Esophagus squamous epithelium (tissue), 5 donors: ENCODE measurements around the gene RGS10. TPM values are rescaled to one million over a fixed set of nuclear protein-coding genes. Genes with fewer than 3 reads are reported as not detected.
"Not testable (repeated sequence)": the region's sequence is repeated elsewhere in the genome, so short reads cannot be mapped to it uniquely, and the experiment has no call there.

Experiments
- DNase-seq: peaks from one replicate; lab custom pipeline; 2025; lab: John Stamatoyannopoulos, UW
- H3K27ac ChIP-seq, 4 donors: fragments of 200-600 bp; sonication (generic); one replicate each; pipeline ENCODE4 v1.5.1; 2016 to 2019; ENCODE audit warnings: mild to moderate bottlenecking in 1 of 4
- H3K27me3 ChIP-seq, 4 donors: fragments of 200-600 bp; sonication (generic); 1 replicate in 3 of 4; 2 replicates in 1 of 4; pipeline versions ENCODE4 v1.5.1 to v1.6.0; 2017 to 2021; ENCODE audit warnings: antibody characterized with exemption in 1 of 4
- H3K36me3 ChIP-seq, 3 donors: fragments of 200-600 bp; sonication (generic); one replicate each; pipeline ENCODE4 v1.5.1; 2016 to 2019
- H3K4me1 ChIP-seq, 3 donors: fragments of 200-600 bp; sonication (generic); one replicate each; pipeline ENCODE4 v1.5.1; 2017 to 2019
- H3K4me3 ChIP-seq, 4 donors: fragments of 200-600 bp; sonication (generic); 1 replicate in 3 of 4; 2 replicates in 1 of 4; pipeline ENCODE4 v1.5.1; 2016 to 2019; ENCODE audit warnings: mild to moderate bottlenecking in 2 of 4, moderate library complexity in 1 of 4
- H3K9me3 ChIP-seq, 3 donors: fragments of 200-600 bp; sonication (generic); one replicate each; pipeline ENCODE4 v1.5.1; 2016 to 2019
- CTCF ChIP-seq, 6 experiments: fragments of 450-650 bp in 4 of 6; fragments of 200-600 bp in 2 of 6; sonication (generic) in 2 of 6; IDR thresholded peaks; one replicate each; pipeline ENCODE4 v1.5.1; 2016 to 2019; ENCODE audit warnings: antibody characterized with exemption in 6 of 6, mild to moderate bottlenecking in 4 of 6, moderate library complexity in 4 of 6
- POLR2A ChIP-seq, 4 donors: fragments of 450-650 bp; IDR thresholded peaks; one replicate each; pipeline ENCODE4 v1.6.1; 2017; ENCODE audit warnings: antibody characterized with exemption in 4 of 4, mild to moderate bottlenecking in 4 of 4, moderate library complexity in 3 of 4
- WGBS, 2 donors: methylation state at CpG; one replicate each; pipeline ENCODE4 v1.1.5; 2018; 5-methylcytosine and 5-hydroxymethylcytosine counted together
- intact Hi-C: fragments of 100-400 bp; cut with DNase I; formaldehyde crosslinking; loops from one replicate; pipeline ENCODE4 v1.15.0; 2022
- total RNA-seq, 4 donors: library from RNA; depleted of rRNA; stranded (reverse); fragments of >200 nt; gene quantifications; one replicate each; pipeline ENCODE4 v1.1.0, GENCODE V29; 2016
- donor health status: DM: yes; HTN: yes; CAD: no.

RGS10 gene
- total RNA-seq, 4 donors from 2014 or later: 25.5 to 55.8 (median 43.9) TPM

GRCh38 chr10:119466076-119466475, 76.4 kb downstream of the RGS10 start:
- no peak for DNase-seq
- WGBS, 2 donors: 62 to 67% methylated on average over 2 to 8 of the region's 10 CpGs
- Histone ChIP-seq H3K4me1 (peaks cover 0 to 43% (median 2%) of the 10 kb centered on the region in 3 donors), H3K27ac (peak overlapping the region in 1 of 4 donors; percentile 53), H3K9me3 (no peaks in the 10 kb centered on the region), H3K36me3 (no peaks in the 10 kb centered on the region), H3K4me3 (no peak overlapping the region), H3K27me3 (no peaks in the 10 kb centered on the region)
- intact Hi-C loops: no loop called here
- TF ChIP-seq CTCF (IDR thresholded peaks at IDR 0.05): no peak
- TF ChIP-seq POLR2A (IDR thresholded peaks at IDR 0.05): no peak

GRCh38 chr10:119465085-119465484, 77.4 kb downstream of the RGS10 start:
- 72 to 79% methylated on average over 4 of the region's 4 CpGs for WGBS, 2 donors
- intact Hi-C loops: no loop called here
- no peaks in the 10 kb centered on the region for H3K27me3 ChIP-seq
- H3K4me1 ChIP-seq: peaks cover 0 to 52% (median 11%) of the 10 kb centered on the region in 3 donors
- H3K27ac ChIP-seq: no peak overlapping the region
- H3K36me3 ChIP-seq: no peaks in the 10 kb centered on the region
- H3K9me3 ChIP-seq: no peaks in the 10 kb centered on the region
- TF ChIP-seq CTCF (IDR thresholded peaks at IDR 0.05): no peak
- no peak for DNase-seq
- no peak overlapping the region for H3K4me3 ChIP-seq

GRCh38 chr10:119463195-119463594, 79.3 kb downstream of the RGS10 start:
- H3K9me3 ChIP-seq, H3K36me3 ChIP-seq, intact Hi-C loops, DNase-seq, H3K4me3 ChIP-seq, H3K27me3 ChIP-seq: not testable (repeated sequence)
- Histone ChIP-seq H3K4me1 (peaks cover 0 to 52% (median 11%) of the 10 kb centered on the region in 3 donors), H3K27ac (peak overlapping the region in 3 of 4 donors; percentile 75 to 89 (median 78))
- 70 to 90% methylated on average over 2 of the region's 2 CpGs for WGBS, 2 donors

- DNase-seq: no peak
- H3K27ac ChIP-seq: peak overlapping the region in 3 of 4 donors; percentile 75 to 89 (median 78)
- TF ChIP-seq CTCF (IDR thresholded peaks at IDR 0.05) (no peak), POLR2A (IDR thresholded peaks at IDR 0.05) (no peak)
- no peaks in the 10 kb centered on the region for H3K27me3 ChIP-seq
- WGBS, 2 donors: 91 to 97% methylated on average over 4 of the region's 4 CpGs
- H3K4me3 ChIP-seq: no peak overlapping the region
- peaks cover 0 to 7% (median 0%) of the 10 kb centered on the region in 3 donors for H3K36me3 ChIP-seq
- peaks cover 0 to 52% (median 11%) of the 10 kb centered on the region in 3 donors for H3K4me1 ChIP-seq
- H3K9me3 ChIP-seq: no peaks in the 10 kb centered on the region
- intact Hi-C loops: no loop called here
Measured at GRCh38 chr10:119462773-119463172, 79.7 kb downstream of the RGS10 start.

GRCh38 chr10:119461923-119462322, 80.6 kb downstream of the RGS10 start:
- H3K27ac ChIP-seq: peak overlapping the region; percentile 31 to 89 (median 78)
- H3K36me3 ChIP-seq: peaks cover 0 to 7% (median 0%) of the 10 kb centered on the region in 3 donors
- H3K27me3 ChIP-seq: no peaks in the 10 kb centered on the region
- no peak for TF ChIP-seq POLR2A (IDR thresholded peaks at IDR 0.05)
- TF ChIP-seq CTCF (IDR thresholded peaks at IDR 0.05): no peak
- DNase-seq: no peak
- WGBS, 2 donors: 54 to 60% methylated on average over 1 to 2 of the region's 2 CpGs
- no peaks in the 10 kb centered on the region for H3K9me3 ChIP-seq
- intact Hi-C loops: no loop called here
- H3K4me1 ChIP-seq: peaks cover 0 to 48% (median 11%) of the 10 kb centered on the region in 3 donors
- no peak overlapping the region for H3K4me3 ChIP-seq

- Histone ChIP-seq H3K4me3 (no peak overlapping the region), H3K36me3 (peaks cover 0 to 7% (median 0%) of the 10 kb centered on the region in 3 donors), H3K27ac (peak overlapping the region; percentile 35 to 89 (median 78)), H3K27me3 (no peaks in the 10 kb centered on the region), H3K9me3 (no peaks in the 10 kb centered on the region), H3K4me1 (peaks cover 0 to 43% (median 11%) of the 10 kb centered on the region in 3 donors)
- 33 to 57% methylated on average over 1 of the region's 3 CpGs for WGBS, 2 donors
- intact Hi-C loops: no loop called here
- DNase-seq: no peak
- TF ChIP-seq POLR2A (IDR thresholded peaks at IDR 0.05) (no peak), CTCF (IDR thresholded peaks at IDR 0.05) (peak in 1 of 6 experiments; percentile 36)
Measured at GRCh38 chr10:119461380-119461779, 81.1 kb downstream of the RGS10 start.
